Erythroblast (primary cell): Measurements from ENCODE around the gene OSBPL2.

ENCODE experiments used
- DNase-seq, 2 experiments: peaks; one replicate each; lab custom pipeline; 2025; lab: John Stamatoyannopoulos, UW
- GATA1 ChIP-seq: IDR thresholded peaks from 2 replicates; pipeline ENCODE4 v1.6.1; 2011; ENCODE audit warnings: low read depth, mild to moderate bottlenecking, control low read depth, low read length, moderate library complexity
- POLR2A ChIP-seq: IDR thresholded peaks from 2 replicates; pipeline ENCODE4 v1.6.1; 2011; ENCODE audit warnings: mild to moderate bottlenecking, low read length

The OSBPL2 gene

DNA sequence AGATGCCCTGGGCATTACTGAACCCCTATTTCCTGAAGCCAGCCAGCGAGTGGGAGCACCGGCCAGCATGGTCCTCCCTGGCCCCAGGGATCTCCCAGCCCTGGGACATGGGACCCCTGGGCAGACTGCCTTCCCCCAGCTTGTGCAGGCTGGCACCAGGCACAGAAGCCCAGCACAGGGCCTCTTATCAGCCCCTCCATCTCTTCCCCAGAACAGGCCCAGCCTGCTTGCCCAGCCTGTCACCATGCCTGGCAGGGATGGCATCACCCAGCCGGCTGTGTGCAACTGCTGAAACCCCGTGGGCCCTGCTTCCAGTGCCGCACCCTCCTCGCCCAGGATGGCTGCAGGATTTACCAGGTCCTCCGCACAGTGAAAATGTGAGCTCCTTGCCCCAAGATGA lies 6.1 kb upstream of the OSBPL2 start:
- TF ChIP-seq POLR2A (no peak), GATA1 (no peak)
- no peak for DNase-seq

DNA sequence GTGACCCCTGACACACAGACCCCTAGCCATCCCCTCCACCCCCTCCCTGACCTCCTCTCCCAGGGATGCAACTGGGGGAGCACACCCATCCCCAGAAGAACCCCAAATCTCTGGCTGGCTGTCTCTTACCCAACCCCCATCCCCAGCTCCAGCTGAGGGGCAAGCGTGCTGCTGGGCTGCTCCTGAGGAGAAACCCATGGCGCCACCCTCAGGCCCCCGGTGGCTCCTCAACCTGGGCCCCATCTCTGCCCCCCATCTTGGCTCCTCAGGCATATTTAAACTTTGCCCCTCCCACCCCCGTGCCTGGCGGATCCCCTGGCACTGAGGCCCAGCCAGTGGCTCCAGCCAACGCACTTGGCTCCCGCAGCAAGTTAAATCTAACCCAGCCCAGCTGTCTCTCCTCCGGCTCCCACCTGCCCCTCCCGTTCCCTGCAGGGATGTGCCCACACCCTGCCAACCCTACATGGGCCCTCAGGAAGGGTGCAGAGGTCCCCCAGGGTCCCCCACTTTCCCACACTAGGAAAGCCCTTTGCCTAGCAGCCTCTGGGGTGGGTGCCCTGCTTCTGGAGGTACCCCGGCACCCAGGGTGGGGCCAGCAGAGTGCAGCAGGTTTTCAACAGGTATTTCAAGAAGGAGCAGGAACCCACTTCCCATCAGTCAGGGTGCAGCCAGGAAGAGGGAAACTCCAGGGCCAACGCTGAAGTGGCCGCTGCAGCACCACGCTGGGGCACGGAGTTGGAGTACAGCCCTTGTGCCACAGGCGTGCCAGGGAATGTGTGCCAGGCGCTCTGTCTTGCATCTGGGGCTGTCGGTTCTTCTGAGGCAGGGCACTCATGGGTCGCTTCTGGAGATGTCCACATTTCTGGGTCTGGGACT lies 5.3 kb upstream of the OSBPL2 start:
- no peak for TF ChIP-seq POLR2A
- no peak for TF ChIP-seq GATA1
- DNase-seq: no peak

DNA sequence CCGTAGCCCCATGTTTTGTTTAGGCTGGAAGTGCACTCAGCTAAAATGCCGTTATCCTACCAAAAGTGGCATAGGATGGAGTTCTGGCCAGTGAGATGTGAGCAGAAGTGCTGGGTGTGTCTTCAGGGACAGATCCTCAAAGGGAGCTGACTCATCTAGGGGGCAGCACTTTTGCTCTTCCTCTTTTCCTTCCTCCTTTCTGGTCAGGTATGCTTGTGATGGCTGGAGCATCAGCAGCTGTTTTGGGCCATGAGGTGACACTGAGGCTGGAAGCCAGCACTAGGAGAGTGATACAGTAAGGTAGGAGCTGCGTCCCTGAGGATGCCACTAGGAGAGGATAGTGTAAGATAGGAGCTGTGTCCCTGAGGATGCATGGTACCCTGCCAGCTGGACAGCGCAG lies 4.6 kb upstream of the OSBPL2 start:
- TF ChIP-seq GATA1 (no peak), POLR2A (no peak)
- DNase-seq: no peak

DNA sequence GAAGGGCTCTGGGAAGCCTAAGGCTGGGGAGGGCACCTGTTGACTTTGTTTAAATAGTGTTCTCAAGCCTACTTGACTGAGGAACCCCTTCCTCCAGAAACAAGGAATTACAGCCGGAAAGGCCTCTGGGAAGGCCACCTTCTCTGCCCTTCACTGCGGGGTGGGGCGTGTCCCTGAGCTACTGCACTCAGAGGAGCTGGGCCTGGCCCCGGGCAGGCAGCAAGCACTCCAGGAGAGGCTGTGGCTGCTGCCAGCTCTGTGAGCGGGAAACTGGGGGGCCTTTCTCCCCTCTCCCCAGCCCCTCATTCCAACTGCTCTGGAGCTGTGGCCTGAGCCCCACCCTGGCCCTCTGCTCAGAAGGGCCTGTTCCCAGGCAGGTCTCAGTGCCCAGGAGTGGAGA lies 4.0 kb upstream of the OSBPL2 start:
- no peak for TF ChIP-seq POLR2A
- no peak for TF ChIP-seq GATA1
- DNase-seq: peak in 1 of 2 experiments; percentile 20

DNA sequence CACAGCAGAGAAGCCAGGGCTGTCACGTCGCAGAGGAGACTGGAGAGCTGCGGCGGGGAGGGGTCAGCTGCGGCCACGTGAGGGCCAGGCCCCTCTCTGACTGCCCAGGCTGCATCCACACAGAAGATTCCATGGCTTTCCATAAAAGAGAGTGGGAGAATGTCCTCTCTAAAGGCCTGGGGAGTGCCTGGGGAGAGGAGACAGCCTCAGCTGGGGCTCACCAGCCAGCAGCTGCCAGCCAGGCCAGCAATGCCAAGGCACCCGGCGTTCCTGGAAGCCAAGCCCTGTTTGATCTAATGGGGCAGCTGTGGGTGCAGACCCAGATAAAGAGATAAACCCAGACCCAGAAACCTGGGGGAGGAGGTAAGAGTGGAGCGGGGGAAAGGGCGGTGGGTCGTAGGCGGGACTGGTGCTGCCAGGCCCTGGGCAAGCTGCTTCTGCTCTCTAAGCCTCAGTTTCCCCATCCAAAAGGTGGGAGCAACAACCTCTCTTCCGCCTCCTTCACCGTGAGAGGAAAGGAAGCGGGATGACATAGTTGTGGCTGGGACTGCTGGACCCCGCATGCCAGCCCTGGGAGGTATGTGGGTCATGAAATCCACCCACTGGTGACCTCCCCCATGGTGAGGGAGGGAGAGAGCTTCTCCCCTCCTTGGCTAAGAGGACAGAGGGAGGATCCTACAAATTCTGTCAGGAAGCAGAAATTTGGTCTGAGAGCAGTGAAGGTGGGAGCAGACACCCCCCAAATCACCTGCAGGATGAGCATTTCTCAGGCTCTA lies 3.1 kb upstream of the OSBPL2 start:
- DNase-seq: peak; percentile 69 to 86
- TF ChIP-seq POLR2A (peak; percentile 88), GATA1 (no peak)

DNA sequence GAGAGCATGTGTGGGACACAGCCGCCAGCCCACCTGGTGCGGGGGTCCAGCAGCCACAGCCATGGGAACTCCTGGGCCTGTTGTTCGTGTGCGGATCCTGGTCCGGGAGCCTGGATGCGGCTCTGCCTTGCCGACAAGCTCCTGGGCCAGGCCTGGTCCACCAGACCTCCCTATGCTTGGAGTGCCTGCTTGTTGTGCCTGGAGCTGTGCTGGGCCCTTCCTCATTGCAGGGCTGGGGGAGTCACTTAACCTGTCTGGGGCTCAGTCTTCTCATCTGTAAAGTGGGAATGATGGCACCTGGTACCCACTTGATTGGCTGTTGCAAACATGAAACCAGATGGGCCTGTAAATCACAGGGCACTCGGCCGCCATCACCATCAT lies 2.6 kb upstream of the OSBPL2 start:
- TF ChIP-seq GATA1 (no peak), POLR2A (no peak)
- no peak for DNase-seq

DNA sequence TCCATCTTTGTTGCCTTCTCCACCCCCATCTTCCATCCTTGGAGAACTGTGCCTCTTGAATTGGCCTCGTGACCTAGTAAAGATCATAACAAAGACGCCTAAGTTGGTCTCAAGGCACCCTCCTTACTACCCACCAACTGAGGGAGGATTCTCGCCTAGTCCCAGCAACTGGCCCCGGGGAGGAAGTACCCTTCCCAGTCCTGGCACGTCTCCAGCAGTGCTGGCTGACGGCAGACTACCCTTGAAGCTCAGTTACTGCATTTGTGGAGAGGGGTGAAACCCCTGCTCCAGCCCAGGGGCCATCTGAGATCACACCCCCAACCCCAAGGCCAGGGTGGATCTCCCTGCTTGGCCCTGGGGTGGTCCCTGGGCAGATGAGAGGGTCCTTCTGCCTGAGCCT lies 2.1 kb upstream of the OSBPL2 start:
- TF ChIP-seq GATA1: no peak
- TF ChIP-seq POLR2A: no peak
- DNase-seq: no peak

DNA sequence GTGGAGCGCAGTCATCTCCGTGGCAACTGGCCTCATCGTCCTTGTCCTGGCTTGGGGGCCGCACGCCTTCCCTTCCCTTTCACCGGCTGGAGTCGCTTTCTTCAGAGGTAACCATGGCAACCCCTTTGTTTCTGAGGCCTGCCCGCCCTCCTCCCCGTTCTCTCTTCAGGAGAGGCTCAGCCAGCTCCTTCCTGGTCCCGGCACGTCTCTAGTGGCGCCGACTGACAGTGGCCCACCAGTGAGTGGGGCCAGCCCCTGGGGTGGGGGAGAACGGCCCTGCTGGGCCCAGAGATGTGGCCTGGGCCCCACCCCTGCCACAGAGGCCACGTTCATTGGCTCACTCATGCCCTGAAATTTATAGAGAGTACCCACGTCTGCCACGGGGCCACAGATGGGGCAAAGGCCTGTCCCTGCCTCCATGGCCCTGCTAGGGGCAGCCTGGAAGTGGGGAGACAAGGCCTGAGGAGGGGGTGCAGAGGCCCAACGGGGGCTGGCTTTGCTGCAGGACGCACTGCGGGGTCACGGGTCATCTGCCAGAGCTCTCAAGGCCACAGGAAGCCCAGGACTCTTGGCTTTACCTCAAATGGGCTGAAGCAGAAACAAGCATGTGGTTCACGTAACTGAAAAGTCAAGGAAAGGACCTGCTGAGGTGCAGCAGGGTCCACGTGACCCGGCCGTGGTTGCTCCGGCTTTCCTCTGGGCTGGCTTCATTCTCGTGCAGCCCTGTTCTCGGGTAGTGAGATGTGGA lies 1.4 kb upstream of the OSBPL2 start:
- TF ChIP-seq GATA1: no peak
- no peak for TF ChIP-seq POLR2A
- DNase-seq: peak; percentile 33 to 66

DNA sequence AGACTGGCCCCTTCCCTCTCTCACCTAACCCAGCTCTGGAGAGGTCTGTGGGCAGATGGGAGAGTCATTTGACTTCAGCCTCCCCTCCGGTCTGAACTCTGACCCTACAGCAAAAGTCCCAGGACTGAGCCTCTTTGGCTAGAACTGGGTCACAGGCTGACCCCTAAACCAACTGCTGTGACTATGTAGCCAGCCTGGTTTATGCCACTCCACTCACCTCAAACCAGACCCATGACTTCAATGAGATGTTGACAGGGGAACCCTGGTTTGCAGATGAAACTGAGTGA lies 864 bp upstream of the OSBPL2 start:
- DNase-seq: no peak
- TF ChIP-seq GATA1 (no peak), POLR2A (no peak)

DNA sequence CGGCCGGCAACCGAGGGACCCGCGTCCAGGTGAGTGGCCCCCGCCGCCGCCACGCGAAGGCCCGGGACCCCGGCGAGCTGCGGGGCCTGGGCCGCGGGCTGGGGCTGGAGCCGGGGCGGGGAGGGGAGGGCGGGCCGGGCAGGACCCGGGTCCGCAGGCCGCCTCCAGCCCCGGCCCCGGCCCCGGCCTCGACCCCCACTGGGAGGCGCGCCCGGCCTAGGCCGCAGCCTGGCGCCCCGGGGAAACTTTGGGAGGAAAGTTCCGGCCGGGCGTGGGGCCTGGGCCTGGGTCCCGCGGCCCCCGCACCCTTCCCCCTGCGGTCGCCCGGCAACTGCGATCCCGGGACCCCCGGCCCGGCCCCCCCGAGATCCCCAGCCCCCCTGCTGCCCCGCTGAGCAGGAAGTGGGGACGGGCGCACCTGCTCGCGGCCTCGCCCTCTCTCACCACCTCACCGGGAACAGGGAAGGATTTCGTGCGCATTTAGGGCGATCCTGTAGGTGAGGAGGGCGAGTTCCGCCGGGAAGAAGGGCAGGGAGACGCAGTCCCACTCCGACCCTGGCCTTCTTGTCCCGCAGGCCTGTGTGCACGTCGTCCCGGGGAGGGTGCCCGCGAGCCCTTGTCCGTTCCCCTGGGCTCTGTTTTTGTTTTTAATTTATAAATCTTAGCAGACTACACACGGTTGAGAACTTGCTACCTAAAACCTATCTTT lies 402 bp downstream of the OSBPL2 start:
- peak; percentile 32 to 51 for DNase-seq
- TF ChIP-seq POLR2A (no peak), GATA1 (no peak)

DNA sequence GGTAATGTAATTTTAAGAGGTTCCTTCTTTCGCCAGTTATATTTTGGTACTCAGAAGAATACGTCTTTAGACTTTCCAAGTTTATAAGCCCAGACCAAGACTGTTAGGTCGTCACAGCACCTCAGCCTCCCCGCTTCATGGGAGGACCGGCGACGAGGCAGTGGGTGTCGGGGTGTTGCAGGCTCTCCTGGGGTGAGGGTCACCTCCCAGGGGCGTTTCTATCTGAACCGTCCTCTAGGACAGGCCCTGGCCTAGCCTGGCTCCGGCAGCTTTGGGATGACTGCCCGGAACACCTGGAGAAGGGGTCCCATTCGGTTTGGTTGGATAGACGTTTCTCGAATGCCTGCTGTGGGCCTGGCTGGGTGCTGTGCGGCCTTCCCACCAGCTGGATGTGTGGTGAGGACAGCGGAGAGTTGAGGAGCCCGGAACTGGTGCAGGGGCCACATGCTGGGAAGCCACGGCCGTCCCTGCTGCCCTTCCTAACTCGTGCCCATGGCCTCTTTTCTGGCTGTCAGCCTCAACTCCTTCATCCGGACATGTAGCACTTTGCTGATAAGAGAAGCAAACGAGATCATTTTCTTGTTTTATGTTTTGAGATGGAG lies 1.1 kb downstream of the OSBPL2 start:
- peak in 1 of 2 experiments; percentile 51 for DNase-seq
- TF ChIP-seq GATA1: no peak
- no peak for TF ChIP-seq POLR2A

DNA sequence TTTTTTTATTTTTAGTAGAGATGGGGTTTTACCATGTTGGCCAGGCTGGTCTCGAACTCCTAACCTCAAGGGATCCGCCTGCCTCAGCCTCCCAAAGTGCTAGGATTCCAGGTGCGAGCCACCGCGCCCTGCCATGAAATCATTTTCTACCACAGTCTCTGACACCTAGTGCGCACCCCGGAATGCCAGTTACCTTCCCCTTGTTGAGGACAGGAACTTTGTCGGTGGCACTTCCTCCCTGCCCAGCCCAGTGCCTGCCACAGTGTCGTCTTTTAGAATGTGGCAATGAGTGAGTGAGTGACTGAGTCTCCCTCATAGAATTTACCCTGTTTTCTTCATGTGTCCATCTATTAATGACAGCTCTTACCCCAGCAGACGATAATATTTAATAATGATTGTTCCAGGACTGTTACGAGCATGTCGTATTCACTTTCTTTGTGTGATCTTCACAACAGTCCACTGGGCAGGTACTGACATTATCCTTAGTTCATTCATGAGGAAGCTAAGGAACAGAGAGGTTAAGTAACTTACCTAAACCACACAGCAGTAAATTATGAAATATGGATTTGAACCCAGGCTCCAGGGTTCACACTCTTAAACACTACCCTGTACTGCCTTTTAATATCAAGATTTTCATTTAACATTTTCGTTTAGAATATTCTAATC lies 1.8 kb downstream of the OSBPL2 start:
- TF ChIP-seq POLR2A: no peak
- TF ChIP-seq GATA1: no peak
- DNase-seq: no peak
